SK-N-SH treated with all-trans-retinoic acid at 6 μM for 48 hours (cell line): ENCODE data around the gene NYAP2.

Experiments
- BACH2 ChIP-seq: fragments of 250-450 bp; sonication (Bioruptor Pico); IDR thresholded peaks from 2 replicates; pipeline ENCODE4 v1.9.0; 2021; ENCODE audit warnings: mild to moderate bottlenecking, borderline replicate concordance
- CREB5 ChIP-seq: fragments of 250-450 bp; sonication (Bioruptor Pico); IDR thresholded peaks from 2 replicates; pipeline ENCODE4 v1.5.1; 2020; ENCODE audit warnings: low read depth, mild to moderate bottlenecking, moderate library complexity
- GLIS3 ChIP-seq: fragments of 250-450 bp; sonication (Bioruptor Pico); IDR thresholded peaks from 2 replicates; pipeline ENCODE4 v1.5.0; 2020; ENCODE audit warnings: mild to moderate bottlenecking, moderate library complexity
- RARB ChIP-seq: fragments of 250-450 bp; sonication (Bioruptor Pico); IDR thresholded peaks from 2 replicates; pipeline ENCODE4 v1.8.0; 2021; ENCODE audit warnings: mild to moderate bottlenecking, moderate library complexity
- ZNF70 ChIP-seq: fragments of 450-650 bp; formaldehyde crosslinking; IDR thresholded peaks from 2 replicates; pipeline ENCODE4 v1.5.0; 2020; ENCODE audit warnings: mild to moderate bottlenecking, moderate library complexity
- ZNF8 ChIP-seq: fragments of 450-650 bp; formaldehyde crosslinking; IDR thresholded peaks from 2 replicates; pipeline ENCODE4 v1.5.0; 2020; ENCODE audit warnings: mild to moderate bottlenecking, moderate library complexity

GRCh38 chr2:225616848-225617247 lies 217.3 kb downstream of the NYAP2 start:
- TF ChIP-seq GLIS3 (no peak), ZNF8 (CRISPR knock-in tag) (no peak), BACH2 (CRISPR knock-in tag) (no peak), CREB5 (CRISPR knock-in tag) (no peak), ZNF70 (CRISPR knock-in tag) (no peak), RARB (CRISPR knock-in tag) (no peak)
